Measurements from ENCODE around the gene FAT1.

FAT1 gene

GRCh38 chr4:186724058-186724863 is 605 bp upstream of the FAT1 start:
- TF ChIP-seq CEBPB (IDR thresholded peaks at IDR 0.05) (no peak), EGR1 (IDR thresholded peaks at IDR 0.05) (no peak), RAD21 (IDR thresholded peaks at IDR 0.05; ENCODE audit: low read depth) (no peak), NFIC (IDR thresholded peaks at IDR 0.05) (0 out of 2 replicates have a peak, but pooled peaks have one; percentile 3)
- TF ChIP-seq, protein P1, sequence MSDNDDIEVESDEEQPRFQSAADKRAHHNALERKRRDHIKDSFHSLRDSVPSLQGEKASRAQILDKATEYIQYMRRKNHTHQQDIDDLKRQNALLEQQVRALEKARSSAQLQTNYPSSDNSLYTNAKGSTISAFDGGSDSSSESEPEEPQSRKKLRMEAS (IDR thresholded peaks at IDR 0.05) = 0 out of 2 replicates have a peak, but pooled peaks have one; percentile 20

GRCh38 chr4:186722796-186723291 is 812 bp downstream of the FAT1 start:
- TF ChIP-seq EP300 (IDR thresholded peaks at IDR 0.05; ENCODE audit: borderline replicate concordance) (no peak), TEAD4 (IDR thresholded peaks at IDR 0.05) (0 out of 2 replicates have a peak, but pooled peaks have one; percentile 11)

DNA sequence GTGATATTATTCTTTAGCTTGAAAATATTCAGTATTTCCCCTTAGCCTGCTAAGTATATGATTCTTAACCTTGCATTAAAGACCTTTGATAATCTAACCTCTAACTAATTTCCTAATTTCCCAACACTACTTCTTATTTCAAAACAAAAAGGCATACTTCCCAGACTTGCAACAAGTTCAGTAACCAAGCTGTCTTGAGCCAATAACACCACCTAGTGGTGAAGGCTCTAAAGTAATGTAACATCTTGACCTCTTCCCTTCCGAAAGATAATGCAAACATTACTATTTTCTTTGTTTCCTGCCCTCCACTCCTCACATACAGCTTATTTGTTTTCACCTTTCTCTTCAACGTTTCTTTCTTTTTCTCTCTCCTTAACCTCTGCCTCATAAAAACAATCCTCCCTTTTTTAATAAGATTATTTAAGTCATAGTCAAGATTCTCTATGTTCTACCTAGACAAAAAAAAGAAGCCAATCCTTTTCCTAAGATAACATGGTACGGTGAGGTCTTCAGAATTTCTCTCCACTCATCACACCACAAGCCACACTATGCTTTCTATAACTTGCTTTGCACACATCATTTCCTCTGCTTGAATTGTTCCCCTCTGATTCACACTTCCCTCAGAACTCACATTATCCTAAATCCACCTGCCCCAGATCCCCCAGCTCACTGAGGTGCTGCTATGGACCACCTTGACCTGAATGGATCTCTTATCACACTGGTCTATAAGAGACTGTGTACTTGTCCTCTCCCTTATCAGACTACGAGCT is 3.5 kb downstream of the FAT1 start:
- TF ChIP-seq RAD21 (IDR thresholded peaks at IDR 0.05; ENCODE audit: low read depth) = peak; percentile 48
- TF ChIP-seq, protein P1 (IDR thresholded peaks at IDR 0.05) = no peak

GRCh38 chr4:186717556-186717955 is 6.1 kb downstream of the FAT1 start:
- TF ChIP-seq EGR1 (IDR thresholded peaks at IDR 0.05) = no peak
- TF ChIP-seq TCF12 (IDR thresholded peaks at IDR 0.05; ENCODE audit: low read depth) = no peak
- TF ChIP-seq ZBTB7A (IDR thresholded peaks at IDR 0.05; ENCODE audit: low read depth) = no peak
- TF ChIP-seq YY1 (IDR thresholded peaks at IDR 0.05; ENCODE audit: low read depth) = no peak
- TF ChIP-seq, protein P1 (IDR thresholded peaks at IDR 0.05) = no peak
- TF ChIP-seq EP300 (IDR thresholded peaks at IDR 0.05; ENCODE audit: borderline replicate concordance) = no peak
- no peak for TF ChIP-seq CEBPB (IDR thresholded peaks at IDR 0.05)
- no peak for TF ChIP-seq CREB1 (IDR thresholded peaks at IDR 0.05; ENCODE audit: low read depth)
- TF ChIP-seq, protein P2, sequence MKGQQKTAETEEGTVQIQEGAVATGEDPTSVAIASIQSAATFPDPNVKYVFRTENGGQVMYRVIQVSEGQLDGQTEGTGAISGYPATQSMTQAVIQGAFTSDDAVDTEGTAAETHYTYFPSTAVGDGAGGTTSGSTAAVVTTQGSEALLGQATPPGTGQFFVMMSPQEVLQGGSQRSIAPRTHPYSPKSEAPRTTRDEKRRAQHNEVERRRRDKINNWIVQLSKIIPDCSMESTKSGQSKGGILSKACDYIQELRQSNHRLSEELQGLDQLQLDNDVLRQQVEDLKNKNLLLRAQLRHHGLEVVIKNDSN (IDR thresholded peaks at IDR 0.05) = no peak
- no peak for TF ChIP-seq TEAD4 (IDR thresholded peaks at IDR 0.05)
- TF ChIP-seq, protein P3, sequence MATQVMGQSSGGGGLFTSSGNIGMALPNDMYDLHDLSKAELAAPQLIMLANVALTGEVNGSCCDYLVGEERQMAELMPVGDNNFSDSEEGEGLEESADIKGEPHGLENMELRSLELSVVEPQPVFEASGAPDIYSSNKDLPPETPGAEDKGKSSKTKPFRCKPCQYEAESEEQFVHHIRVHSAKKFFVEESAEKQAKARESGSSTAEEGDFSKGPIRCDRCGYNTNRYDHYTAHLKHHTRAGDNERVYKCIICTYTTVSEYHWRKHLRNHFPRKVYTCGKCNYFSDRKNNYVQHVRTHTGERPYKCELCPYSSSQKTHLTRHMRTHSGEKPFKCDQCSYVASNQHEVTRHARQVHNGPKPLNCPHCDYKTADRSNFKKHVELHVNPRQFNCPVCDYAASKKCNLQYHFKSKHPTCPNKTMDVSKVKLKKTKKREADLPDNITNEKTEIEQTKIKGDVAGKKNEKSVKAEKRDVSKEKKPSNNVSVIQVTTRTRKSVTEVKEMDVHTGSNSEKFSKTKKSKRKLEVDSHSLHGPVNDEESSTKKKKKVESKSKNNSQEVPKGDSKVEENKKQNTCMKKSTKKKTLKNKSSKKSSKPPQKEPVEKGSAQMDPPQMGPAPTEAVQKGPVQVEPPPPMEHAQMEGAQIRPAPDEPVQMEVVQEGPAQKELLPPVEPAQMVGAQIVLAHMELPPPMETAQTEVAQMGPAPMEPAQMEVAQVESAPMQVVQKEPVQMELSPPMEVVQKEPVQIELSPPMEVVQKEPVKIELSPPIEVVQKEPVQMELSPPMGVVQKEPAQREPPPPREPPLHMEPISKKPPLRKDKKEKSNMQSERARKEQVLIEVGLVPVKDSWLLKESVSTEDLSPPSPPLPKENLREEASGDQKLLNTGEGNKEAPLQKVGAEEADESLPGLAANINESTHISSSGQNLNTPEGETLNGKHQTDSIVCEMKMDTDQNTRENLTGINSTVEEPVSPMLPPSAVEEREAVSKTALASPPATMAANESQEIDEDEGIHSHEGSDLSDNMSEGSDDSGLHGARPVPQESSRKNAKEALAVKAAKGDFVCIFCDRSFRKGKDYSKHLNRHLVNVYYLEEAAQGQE (IDR thresholded peaks at IDR 0.05; ENCODE audit: low read depth) = no peak
- no peak for TF ChIP-seq NFIC (IDR thresholded peaks at IDR 0.05)
- TF ChIP-seq RAD21 (IDR thresholded peaks at IDR 0.05; ENCODE audit: low read depth) = no peak
- no peak for TF ChIP-seq FOXM1 (IDR thresholded peaks at IDR 0.05; ENCODE audit: borderline replicate concordance, low read depth)
- no peak for TF ChIP-seq TAF1 (IDR thresholded peaks at IDR 0.05; ENCODE audit: low read depth)

- TF ChIP-seq, protein P1 (IDR thresholded peaks at IDR 0.05) = no peak
- TF ChIP-seq CEBPB (IDR thresholded peaks at IDR 0.05) (no peak), TCF12 (IDR thresholded peaks at IDR 0.05; ENCODE audit: low read depth) (no peak), TEAD4 (IDR thresholded peaks at IDR 0.05) (no peak), TAF1 (IDR thresholded peaks at IDR 0.05; ENCODE audit: low read depth) (no peak), FOXM1 (IDR thresholded peaks at IDR 0.05; ENCODE audit: borderline replicate concordance, low read depth) (no peak), RAD21 (IDR thresholded peaks at IDR 0.05; ENCODE audit: low read depth) (no peak), CREB1 (IDR thresholded peaks at IDR 0.05; ENCODE audit: low read depth) (no peak), EGR1 (IDR thresholded peaks at IDR 0.05) (no peak), NFIC (IDR thresholded peaks at IDR 0.05) (no peak), YY1 (IDR thresholded peaks at IDR 0.05; ENCODE audit: low read depth) (no peak), ZBTB7A (IDR thresholded peaks at IDR 0.05; ENCODE audit: low read depth) (no peak), EP300 (IDR thresholded peaks at IDR 0.05; ENCODE audit: borderline replicate concordance) (no peak)
- TF ChIP-seq, protein P3 (IDR thresholded peaks at IDR 0.05; ENCODE audit: low read depth) = no peak
- TF ChIP-seq, protein P2 (IDR thresholded peaks at IDR 0.05) = no peak
Measured at GRCh38 chr4:186715077-186715476, 8.6 kb downstream of the FAT1 start.
